Breast epithelium (tissue), 3 donors: ENCODE data around the gene RHOBTB1.

Source experiments
- CTCF ChIP-seq, 3 donors: fragments of 450-650 bp; IDR thresholded peaks; one replicate each; pipeline ENCODE4 v1.5.1; 2016 to 2017; ENCODE audit warnings: antibody characterized with exemption in 3 of 3, mild to moderate bottlenecking in 3 of 3, moderate library complexity in 3 of 3
- POLR2A ChIP-seq: fragments of 450-650 bp; IDR thresholded peaks from one replicate; pipeline ENCODE4 v1.6.1; 2016; ENCODE audit warnings: antibody characterized with exemption, mild to moderate bottlenecking, moderate library complexity

- TF ChIP-seq POLR2A, result no peak
- TF ChIP-seq CTCF (IDR thresholded peaks at IDR 0.05), result no peak
Measured at GRCh38 chr10:60821656-60822055, 122.3 kb downstream of the RHOBTB1 start.
